ENCODE results near the gene PPP1R1C. TPM values are rescaled to one million over a fixed set of nuclear protein-coding genes. Genes with fewer than 3 reads are reported as not detected.
"Not testable (repeated sequence)": the region's sequence is repeated elsewhere in the genome, so short reads cannot be mapped to it uniquely, and the experiment has no call there.

PPP1R1C gene
- total RNA-seq, 2 experiments from 2014 or later, result not detected

- POLR2A ChIA-PET, result no interaction called here
- CTCF ChIA-PET, result no interaction called here
Observed at GRCh38 chr2:182004945-182005520, 19.4 kb downstream of the PPP1R1C start.

- CTCF ChIA-PET, result no interaction called here
- POLR2A ChIA-PET, result no interaction called here
Observed at GRCh38 chr2:182006595-182007341, 21.1 kb downstream of the PPP1R1C start.

GRCh38 chr2:182014284-182014683, 28.6 kb downstream of the PPP1R1C start:
- CTCF ChIA-PET, result no interaction called here
- POLR2A ChIA-PET, result no interaction called here

GRCh38 chr2:182015334-182016109, 29.9 kb downstream of the PPP1R1C start:
- POLR2A ChIA-PET, result no interaction called here
- CTCF ChIA-PET, result no interaction called here

- POLR2A ChIA-PET, result no interaction called here
- CTCF ChIA-PET, result no interaction called here
Observed at GRCh38 chr2:182018218-182018617, 32.6 kb downstream of the PPP1R1C start.

- POLR2A ChIA-PET, result no interaction called here
- CTCF ChIA-PET, result no interaction called here
Observed at GRCh38 chr2:182019731-182020130, 34.1 kb downstream of the PPP1R1C start.

GRCh38 chr2:182020286-182021070, 34.8 kb downstream of the PPP1R1C start:
- CTCF ChIA-PET, result no interaction called here
- POLR2A ChIA-PET, result no interaction called here

- ChIA-PET POLR2A (no interaction called here), CTCF (no interaction called here)
Observed at GRCh38 chr2:182023235-182023634, 37.6 kb downstream of the PPP1R1C start.

GRCh38 chr2:182030875-182031274, 45.2 kb downstream of the PPP1R1C start:
- CTCF ChIA-PET, POLR2A ChIA-PET: not testable (repeated sequence)

GRCh38 chr2:182031956-182032355, 46.3 kb downstream of the PPP1R1C start:
- ChIA-PET POLR2A (no interaction called here), CTCF (no interaction called here)

GRCh38 chr2:182033449-182033848, 47.8 kb downstream of the PPP1R1C start:
- CTCF ChIA-PET, result no interaction called here
- POLR2A ChIA-PET, result no interaction called here

- ChIA-PET CTCF (interaction anchor here (0.6 kb wide), 1 partner anchor 246 kb away, joined by 3 read pairs; no protein-coding TSS in a partner anchor), POLR2A (no interaction called here)
Observed at GRCh38 chr2:182038576-182038975, 52.9 kb downstream of the PPP1R1C start.

- CTCF ChIA-PET, result no interaction called here
- POLR2A ChIA-PET, result no interaction called here
Observed at GRCh38 chr2:182043021-182043420, 57.4 kb downstream of the PPP1R1C start.

- POLR2A ChIA-PET, result no interaction called here
Observed at GRCh38 chr2:182043861-182044260, 58.2 kb downstream of the PPP1R1C start.

GRCh38 chr2:182047544-182047943, 61.9 kb downstream of the PPP1R1C start:
- ChIA-PET CTCF (no interaction called here), POLR2A (no interaction called here)

More at GRCh38 chr2:182043861-182044260, 58.2 kb downstream of the PPP1R1C start:
- CTCF ChIA-PET, result no interaction called here

GRCh38 chr2:182048088-182048487, 62.4 kb downstream of the PPP1R1C start:
- ChIA-PET POLR2A (no interaction called here), CTCF (interaction anchor here (0.6 kb wide), 1 partner anchor 141 kb away, joined by 3 read pairs; no protein-coding TSS in a partner anchor)

- POLR2A ChIA-PET, result no interaction called here
- CTCF ChIA-PET, result interaction anchor here (0.6 kb wide), 1 partner anchor 142 kb away, joined by 3 read pairs; no protein-coding TSS in a partner anchor
Observed at GRCh38 chr2:182048621-182049020, 63.0 kb downstream of the PPP1R1C start.

GRCh38 chr2:182049372-182050148, 63.9 kb downstream of the PPP1R1C start:
- CTCF ChIA-PET, result no interaction called here

GRCh38 chr2:182050333-182051135, 64.9 kb downstream of the PPP1R1C start:
- ChIA-PET POLR2A (no interaction called here), CTCF (no interaction called here)

More at GRCh38 chr2:182049372-182050148, 63.9 kb downstream of the PPP1R1C start:
- POLR2A ChIA-PET, result no interaction called here

All from activated CD8-positive, alpha-beta memory T cell treated with anti-CD3 and anti-CD28 coated beads for 36 hours (primary cell).